Panc1 (cell line): ENCODE results near the gene TBP. TPM values are rescaled to one million over a fixed set of nuclear protein-coding genes. Genes with fewer than 3 reads are reported as not detected.
"Not testable (repeated sequence)": the region's sequence is repeated elsewhere in the genome, so short reads cannot be mapped to it uniquely, and the experiment has no call there.

Source experiments
- ATAC-seq: fragments of 200-7000 bp; cut with Tn5 transposase; 2 replicates; pipeline ENCODE4 v1.9.1; 2020; ENCODE audit warnings: mild to moderate bottlenecking, moderate library complexity
- BruUV-seq: library from RNA; stranded (reverse); fragments of 400-500 nt; replicated peaks from 2 replicates; lab custom pipeline; 2021; lab: Mats Ljungman, UMichigan
- CTCF ChIA-PET: fragments of 300-600 bp; sonication (Branson Sonifier 250); formaldehyde crosslinking; loops from one replicate; lab custom pipeline; 2022; ENCODE audit warnings: antibody characterized with exemption; lab: Charles Lee
- POLR2A ChIA-PET: fragments of 300-600 bp; sonication (Branson Sonifier 250); formaldehyde crosslinking; loops from one replicate; lab custom pipeline; 2022; ENCODE audit warnings: antibody characterized with exemption; lab: Charles Lee
- DNase-seq: peaks from one replicate; pipeline ENCODE4 v3.0.0-alpha.2; 2010; ENCODE audit warnings: low read depth, low spot score
- H3K27ac ChIP-seq: 2 replicates; pipeline ENCODE4 v1.5.1; 2011; ENCODE audit warnings: mild to moderate bottlenecking, low read length, inconsistent platforms
- H3K27me3 ChIP-seq: fragments of 200-500 bp; sonication (Bioruptor generic); 2 replicates; pipeline ENCODE4 v1.6.0; 2014; ENCODE audit warnings: low read length, inconsistent platforms; ENCODE audit not compliant: control insufficient read depth, insufficient read depth
- H3K36me3 ChIP-seq: fragments of 200-500 bp; sonication (Bioruptor generic); 2 replicates; pipeline ENCODE4 v1.5.1; 2014; ENCODE audit warnings: inconsistent platforms, mild to moderate bottlenecking, low read length, moderate library complexity; ENCODE audit not compliant: control insufficient read depth, insufficient read depth
- H3K4me1 ChIP-seq: 2 replicates; pipeline ENCODE4 v1.5.1; 2011; ENCODE audit warnings: inconsistent platforms, mild to moderate bottlenecking, low read length, moderate library complexity; ENCODE audit not compliant: control insufficient read depth, insufficient read depth
- H3K4me3 ChIP-seq, 2 experiments: 2 replicates each; pipeline ENCODE4 v1.5.1; 2011 to 2012; ENCODE audit warnings: low read depth in 2 of 2, low read length in 2 of 2, mild to moderate bottlenecking in 2 of 2, inconsistent platforms in 1 of 2, moderate library complexity in 1 of 2
- H3K9me3 ChIP-seq: fragments of 200-500 bp; sonication (Bioruptor generic); 2 replicates; pipeline ENCODE4 v1.5.1; 2014; ENCODE audit warnings: low read depth, mild to moderate bottlenecking, inconsistent platforms, low read length, moderate library complexity; ENCODE audit not compliant: control insufficient read depth, insufficient read depth
- POLR2AphosphoS5 ChIP-seq: IDR thresholded peaks from 2 replicates; pipeline ENCODE4 v1.6.1; 2012; ENCODE audit warnings: mild to moderate bottlenecking, low read depth, low read length, moderate library complexity
- REST ChIP-seq, 2 experiments: IDR thresholded peaks; 2 replicates each; pipeline ENCODE4 v1.6.1; 2011 to 2012; ENCODE audit warnings: low read depth in 2 of 2, control low read depth in 1 of 2, low read length in 1 of 2, mild to moderate bottlenecking in 1 of 2, moderate library complexity in 1 of 2; ENCODE audit not compliant: insufficient read depth in 1 of 2
- SIN3A ChIP-seq: IDR thresholded peaks from 2 replicates; pipeline ENCODE4 v1.6.1; 2012; ENCODE audit warnings: low read depth, mild to moderate bottlenecking, low read length, moderate library complexity, borderline replicate concordance; ENCODE audit not compliant: insufficient read depth
- TCF7L2 ChIP-seq: IDR thresholded peaks from 2 replicates; pipeline ENCODE4 v1.6.1; 2011; ENCODE audit warnings: mild to moderate bottlenecking, low read depth, low read length, inconsistent platforms
- in situ Hi-C: cut with HindIII; loops from 2 replicates; pipeline ENCODE4 v1.10.0; 2016; ENCODE audit warnings: low sequenced_read_pairs, low pct_unique_long_range_greater_than_20kb
- intact Hi-C: fragments of 100-400 bp; cut with micrococcal nuclease; formaldehyde crosslinking; loops from one replicate; pipeline ENCODE4 v1.10.0; 2022; ENCODE audit not compliant: unreplicated experiment
- total RNA-seq: library from RNA; stranded (reverse); gene quantifications from one replicate; pipeline ENCODE4 v1.2.1, GENCODE V29; 2021; ENCODE audit not compliant: unreplicated experiment
- TF ChIP-seq, protein P1 (sequence below): fragments of 450-650 bp; IDR thresholded peaks from 2 replicates; pipeline ENCODE4 v1.5.1; 2017; ENCODE audit warnings: mild to moderate bottlenecking

Gene TBP
- total RNA-seq, 1 experiment from 2014 or later: 26.4 TPM

- CTCF ChIA-PET, BruUV-seq, H3K4me1 ChIP-seq, H3K9me3 ChIP-seq, H3K27ac ChIP-seq, intact Hi-C loops, H3K27me3 ChIP-seq, H3K36me3 ChIP-seq, H3K4me3 ChIP-seq, in situ Hi-C loops, DNase-seq, ATAC-seq: not testable (repeated sequence)
- POLR2A ChIA-PET: interaction anchor here (0.7 kb wide), 2 partner anchors 91 to 587 kb away, joined by 3 to 7 read pairs; no protein-coding TSS in a partner anchor
Observed at GRCh38 chr6:170508892-170509722, 45.1 kb upstream of the TBP start.

GRCh38 chr6:170509723-170510018 is 44.5 kb upstream of the TBP start:
- ChIA-PET CTCF (no interaction called here), POLR2A (no interaction called here)
- no peak for TF ChIP-seq TCF7L2
- TF ChIP-seq, protein P1, sequence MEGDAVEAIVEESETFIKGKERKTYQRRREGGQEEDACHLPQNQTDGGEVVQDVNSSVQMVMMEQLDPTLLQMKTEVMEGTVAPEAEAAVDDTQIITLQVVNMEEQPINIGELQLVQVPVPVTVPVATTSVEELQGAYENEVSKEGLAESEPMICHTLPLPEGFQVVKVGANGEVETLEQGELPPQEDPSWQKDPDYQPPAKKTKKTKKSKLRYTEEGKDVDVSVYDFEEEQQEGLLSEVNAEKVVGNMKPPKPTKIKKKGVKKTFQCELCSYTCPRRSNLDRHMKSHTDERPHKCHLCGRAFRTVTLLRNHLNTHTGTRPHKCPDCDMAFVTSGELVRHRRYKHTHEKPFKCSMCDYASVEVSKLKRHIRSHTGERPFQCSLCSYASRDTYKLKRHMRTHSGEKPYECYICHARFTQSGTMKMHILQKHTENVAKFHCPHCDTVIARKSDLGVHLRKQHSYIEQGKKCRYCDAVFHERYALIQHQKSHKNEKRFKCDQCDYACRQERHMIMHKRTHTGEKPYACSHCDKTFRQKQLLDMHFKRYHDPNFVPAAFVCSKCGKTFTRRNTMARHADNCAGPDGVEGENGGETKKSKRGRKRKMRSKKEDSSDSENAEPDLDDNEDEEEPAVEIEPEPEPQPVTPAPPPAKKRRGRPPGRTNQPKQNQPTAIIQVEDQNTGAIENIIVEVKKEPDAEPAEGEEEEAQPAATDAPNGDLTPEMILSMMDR: no peak
- no peak for TF ChIP-seq POLR2AphosphoS5
- no peak for TF ChIP-seq SIN3A
- no peak for TF ChIP-seq REST (IDR thresholded peaks at IDR 0.05; ENCODE audit: insufficient read depth in 1 of 2, low read depth in 2 of 2, low read length in 1 of 2)
- Histone ChIP-seq H3K4me1 (no peaks in the 10 kb centered on the region), H3K27ac (no peak overlapping the region), H3K4me3 (no peak overlapping the region), H3K9me3 (0 out of 2 replicates have a peak, but pooled peaks cover 1% of the 10 kb centered on the region), H3K27me3 (peaks cover 3% of the 10 kb centered on the region; the same call in 1 of the 2 replicates), H3K36me3 (no peaks in the 10 kb centered on the region)
- intact Hi-C loops: no loop called here
- in situ Hi-C loops: no loop called here
- no peak for ATAC-seq
- BruUV-seq: no TSS peak
- DNase-seq: no peak

DNA sequence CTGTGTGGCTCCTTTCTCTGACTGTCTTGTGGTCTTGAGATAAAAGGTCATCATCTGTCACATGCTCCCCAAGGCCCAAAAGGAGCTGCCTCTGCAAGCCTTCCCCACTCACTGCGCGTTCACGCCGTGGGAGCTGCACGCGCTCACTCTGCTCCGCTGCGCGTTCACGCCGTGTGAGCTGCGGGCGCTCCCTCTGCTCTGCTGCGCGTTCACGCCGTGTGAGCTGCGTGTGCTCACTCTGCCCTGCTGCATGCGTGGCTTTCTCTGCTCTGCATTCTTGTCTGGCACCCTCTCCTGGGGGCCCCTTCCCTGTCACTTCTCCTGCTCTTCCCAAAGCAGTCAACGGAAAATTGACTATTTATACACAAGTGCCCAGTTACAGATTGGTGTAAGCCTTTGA is 43.5 kb upstream of the TBP start:
- ATAC-seq (no peak), DNase-seq (no peak)
- no peak for TF ChIP-seq SIN3A
- TF ChIP-seq, protein P1: no peak
- in situ Hi-C loops: no loop called here
- H3K27ac ChIP-seq: no peak overlapping the region
- no peaks in the 10 kb centered on the region for H3K36me3 ChIP-seq
- CTCF ChIA-PET: interaction anchor here (0.9 kb wide), 1 partner anchor 65 kb away, joined by 3 read pairs; no protein-coding TSS in a partner anchor
- H3K4me3 ChIP-seq: no peak overlapping the region
- POLR2A ChIA-PET: no interaction called here
- peaks cover 3% of the 10 kb centered on the region; the same call in 1 of the 2 replicates for H3K27me3 ChIP-seq
- no TSS peak for BruUV-seq
- intact Hi-C loops: no loop called here
- 0 out of 2 replicates have a peak, but pooled peaks cover 7% of the 10 kb centered on the region for H3K9me3 ChIP-seq
- H3K4me1 ChIP-seq: no peaks in the 10 kb centered on the region
